ENCODE measurements around the gene CES4A. TPM values are rescaled to one million over a fixed set of nuclear protein-coding genes. Genes with fewer than 3 reads are reported as not detected.

Gene CES4A
- total and polyA plus RNA-seq, 9 of the 15 experiments (the other 6 are each of a cell fraction or from before 2014, with no cell fraction given) = 0.09 to 0.13 (median 0.11) TPM; not detected in 6

DNA sequence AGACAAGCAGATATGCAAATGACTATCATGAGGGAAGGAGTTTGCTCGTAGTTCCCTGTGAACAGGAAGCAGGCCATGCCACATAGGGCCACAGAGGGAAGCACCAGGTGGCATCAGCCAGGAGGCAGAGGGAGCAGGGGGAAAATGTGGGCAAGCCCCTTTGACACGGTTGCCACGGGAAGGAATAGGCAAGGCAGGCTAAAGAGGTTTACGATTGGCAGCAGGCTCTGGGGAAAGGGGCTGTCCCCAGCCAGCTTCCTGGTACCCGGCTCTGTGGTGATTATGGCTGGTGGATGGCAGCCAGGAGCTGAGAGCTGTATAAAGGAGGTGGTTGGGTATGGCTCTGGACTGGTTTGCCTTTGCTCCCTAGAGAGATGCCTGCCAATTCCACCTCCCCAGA is 26.5 kb upstream of the CES4A start:
- ChIA-PET POLR2A (interaction anchor here (1.1 kb wide), 1 partner anchor 28 kb away, joined by 4 read pairs; no protein-coding TSS in a partner anchor), CTCF (ENCODE audit: low intra/inter-chr PET ratio) (interaction anchor here (2.1 kb wide), 1 partner anchor 54 kb away, joined by 9 read pairs; no protein-coding TSS in a partner anchor)
- Histone ChIP-seq H2AFZ (ENCODE audit: low read depth, low read length) (no peak overlapping the region), H3K27me3 (ENCODE audit: control insufficient read depth in 2 of 2, insufficient read depth in 2 of 2, low read length in 2 of 2) (peaks cover 2 to 13% of the 10 kb centered on the region in 2 experiments; a peak in 2 of 5 replicates), H3K4me1 (replicated peaks in 1 of 2; ENCODE audit: control insufficient read depth in 2 of 2, insufficient read depth in 2 of 2, low read length in 2 of 2) (peaks cover 0 to 7% of the 10 kb centered on the region in 2 experiments; a peak in 2 of 5 replicates), H4K20me1 (replicated peaks; ENCODE audit: control insufficient read depth, insufficient read depth, low read length) (no peaks in the 10 kb centered on the region), H3K79me2 (ENCODE audit: control insufficient read depth, insufficient read depth, low read length) (no peaks in the 10 kb centered on the region), H3K9me1 (ENCODE audit: control insufficient read depth, insufficient read depth, low read length) (no peaks in the 10 kb centered on the region), H3K4me3 (no peak overlapping the region), H3K9ac (ENCODE audit: insufficient read depth in 1 of 2, low read depth in 2 of 2, low read length in 2 of 2) (peak overlapping the region in 1 of 2 experiments; percentile 5; a peak in 1 of 4 replicates), H3K27ac (ENCODE audit: extremely low read depth, low read depth, low read length) (no peak overlapping the region), H3K9me3 (replicated peaks; ENCODE audit: control insufficient read depth, insufficient read depth, low read depth, low read length) (no peaks in the 10 kb centered on the region), H3K4me2 (ENCODE audit: insufficient read depth, low read length) (no peak overlapping the region; the same call in 1 of the 2 replicates), H3K36me3 (ENCODE audit: control insufficient read depth, insufficient read depth, low read length) (no peaks in the 10 kb centered on the region)
- no peak for FAIRE-seq
- ATAC-seq = no peak
- WGBS (ENCODE audit: insufficient coverage, low coverage, missing lambda C conversion rate) = 40% methylated on average over 5 of the region's 5 CpGs
- no TSS peak for BruUV-seq (replicated peaks)
- TF ChIP-seq, protein P1, sequence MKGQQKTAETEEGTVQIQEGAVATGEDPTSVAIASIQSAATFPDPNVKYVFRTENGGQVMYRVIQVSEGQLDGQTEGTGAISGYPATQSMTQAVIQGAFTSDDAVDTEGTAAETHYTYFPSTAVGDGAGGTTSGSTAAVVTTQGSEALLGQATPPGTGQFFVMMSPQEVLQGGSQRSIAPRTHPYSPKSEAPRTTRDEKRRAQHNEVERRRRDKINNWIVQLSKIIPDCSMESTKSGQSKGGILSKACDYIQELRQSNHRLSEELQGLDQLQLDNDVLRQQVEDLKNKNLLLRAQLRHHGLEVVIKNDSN (CRISPR knock-in tag; IDR thresholded peaks at IDR 0.05) = no peak
- TF ChIP-seq, protein P2, sequence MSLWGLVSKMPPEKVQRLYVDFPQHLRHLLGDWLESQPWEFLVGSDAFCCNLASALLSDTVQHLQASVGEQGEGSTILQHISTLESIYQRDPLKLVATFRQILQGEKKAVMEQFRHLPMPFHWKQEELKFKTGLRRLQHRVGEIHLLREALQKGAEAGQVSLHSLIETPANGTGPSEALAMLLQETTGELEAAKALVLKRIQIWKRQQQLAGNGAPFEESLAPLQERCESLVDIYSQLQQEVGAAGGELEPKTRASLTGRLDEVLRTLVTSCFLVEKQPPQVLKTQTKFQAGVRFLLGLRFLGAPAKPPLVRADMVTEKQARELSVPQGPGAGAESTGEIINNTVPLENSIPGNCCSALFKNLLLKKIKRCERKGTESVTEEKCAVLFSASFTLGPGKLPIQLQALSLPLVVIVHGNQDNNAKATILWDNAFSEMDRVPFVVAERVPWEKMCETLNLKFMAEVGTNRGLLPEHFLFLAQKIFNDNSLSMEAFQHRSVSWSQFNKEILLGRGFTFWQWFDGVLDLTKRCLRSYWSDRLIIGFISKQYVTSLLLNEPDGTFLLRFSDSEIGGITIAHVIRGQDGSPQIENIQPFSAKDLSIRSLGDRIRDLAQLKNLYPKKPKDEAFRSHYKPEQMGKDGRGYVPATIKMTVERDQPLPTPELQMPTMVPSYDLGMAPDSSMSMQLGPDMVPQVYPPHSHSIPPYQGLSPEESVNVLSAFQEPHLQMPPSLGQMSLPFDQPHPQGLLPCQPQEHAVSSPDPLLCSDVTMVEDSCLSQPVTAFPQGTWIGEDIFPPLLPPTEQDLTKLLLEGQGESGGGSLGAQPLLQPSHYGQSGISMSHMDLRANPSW (CRISPR knock-in tag; IDR thresholded peaks at IDR 0.05) = no peak
- TF ChIP-seq ZNF224 (CRISPR knock-in tag; IDR thresholded peaks at IDR 0.05) = no peak
- TF ChIP-seq MYBL2 (IDR thresholded peaks at IDR 0.05; ENCODE audit: low read depth) = no peak
- no peak for TF ChIP-seq MYBL2 (CRISPR knock-in tag; IDR thresholded peaks at IDR 0.05; ENCODE audit: borderline replicate concordance)
- no peak for TF ChIP-seq ZKSCAN1 (IDR thresholded peaks at IDR 0.05; ENCODE audit: low read depth, low read length)
- TF ChIP-seq TSC22D4 (tag; IDR thresholded peaks at IDR 0.05) = no peak
- in situ Hi-C loops (cut with MboI) = loop anchor here (25.0 kb wide), 2 partner anchors 200 to 450 kb away; partner anchors contain the start of genes B3GNT9, FBXL8, HSF4 and NOL3
- intact Hi-C loops (cut with micrococcal nuclease) = no loop called here
- no peak for DNase-seq (ENCODE audit: extremely low read depth in 1 of 4, low spot score in 3 of 4)

Measured in K562 (cell line).